GM12878 (cell line): Measurements from ENCODE around the gene HSP90AB1.

ENCODE experiments used
- CTCF ChIP-seq, 3 experiments: IDR thresholded peaks in 2 of 3; conservative IDR thresholded peaks in 1 of 3; 2 replicates each; pipeline ENCODE4 v1.5.1; 2011; ENCODE audit warnings: low read depth in 3 of 3, low read length in 3 of 3, mild to moderate bottlenecking in 3 of 3, control low read depth in 2 of 3, moderate library complexity in 2 of 3, inconsistent platforms in 1 of 3, mixed read lengths in 1 of 3; ENCODE audit not compliant: control insufficient read depth in 2 of 3, insufficient read depth in 1 of 3; ENCODE audit errors: extremely low read depth in 1 of 3
- HDAC2 ChIP-seq: fragments of 200-600 bp; sonication (generic); IDR thresholded peaks from 2 replicates; pipeline ENCODE4 v1.6.1; 2017
- LARP7 ChIP-seq: fragments of 450-650 bp; IDR thresholded peaks from 2 replicates; pipeline ENCODE4 v1.6.1; 2017; ENCODE audit warnings: mild to moderate bottlenecking
- NFYB ChIP-seq: IDR thresholded peaks from 2 replicates; pipeline ENCODE4 v1.6.1; 2011; ENCODE audit warnings: low read depth, mild to moderate bottlenecking, low read length, improper control_type of control experiment, moderate library complexity; ENCODE audit not compliant: insufficient read depth
- POLR2A ChIP-seq: IDR thresholded peaks from 2 replicates; pipeline ENCODE4 v1.6.1; 2011; ENCODE audit warnings: low read depth, mild to moderate bottlenecking, low read length
- RELA ChIP-seq: fragments of 450-650 bp; IDR thresholded peaks from 2 replicates; pipeline ENCODE4 v1.8.0; 2014; ENCODE audit warnings: borderline replicate concordance; ENCODE audit not compliant: partially characterized antibody

- TF ChIP-seq CTCF (IDR thresholded peaks at IDR 0.05 in 2 of 3, conservative IDR thresholded peaks at IDR 0.05 in 1 of 3; ENCODE audit: control insufficient read depth in 2 of 3, extremely low read depth in 1 of 3, insufficient read depth in 1 of 3, low read depth in 3 of 3, low read length in 3 of 3), result no peak
- TF ChIP-seq POLR2A, result peak; percentile 47
- TF ChIP-seq HDAC2, result no peak
- no peak for TF ChIP-seq LARP7
- no peak for TF ChIP-seq RELA
- no peak for TF ChIP-seq NFYB
Measured at GRCh38 chr6:44249082-44249748, 2.3 kb downstream of the HSP90AB1 start.
